NCI-H460 (cell line): ENCODE measurements around the gene LBR. TPM values are rescaled to one million over a fixed set of nuclear protein-coding genes. Genes with fewer than 3 reads are reported as not detected.
A peak's percentile ranks its signal among the peaks of the same experiment; 100 is the strongest.

Experiments
- DNase-seq: peaks from one replicate; pipeline ENCODE4 v3.0.0-alpha.2; 2016; ENCODE audit warnings: low read depth; ENCODE audit errors: extremely low read depth
- total RNA-seq: library from RNA; depleted of rRNA; stranded (reverse); fragments of >200 nt; shearing (Covaris generic); gene quantifications from 2 replicates; pipeline ENCODE4 v1.2.3, GENCODE V29; 2014

LBR gene
- total RNA-seq, 1 experiment from 2014 or later: 87.0 TPM

- DNase-seq: no peak
Observed at GRCh38 chr1:225464851-225465792, 37.3 kb upstream of the LBR start.

DNA sequence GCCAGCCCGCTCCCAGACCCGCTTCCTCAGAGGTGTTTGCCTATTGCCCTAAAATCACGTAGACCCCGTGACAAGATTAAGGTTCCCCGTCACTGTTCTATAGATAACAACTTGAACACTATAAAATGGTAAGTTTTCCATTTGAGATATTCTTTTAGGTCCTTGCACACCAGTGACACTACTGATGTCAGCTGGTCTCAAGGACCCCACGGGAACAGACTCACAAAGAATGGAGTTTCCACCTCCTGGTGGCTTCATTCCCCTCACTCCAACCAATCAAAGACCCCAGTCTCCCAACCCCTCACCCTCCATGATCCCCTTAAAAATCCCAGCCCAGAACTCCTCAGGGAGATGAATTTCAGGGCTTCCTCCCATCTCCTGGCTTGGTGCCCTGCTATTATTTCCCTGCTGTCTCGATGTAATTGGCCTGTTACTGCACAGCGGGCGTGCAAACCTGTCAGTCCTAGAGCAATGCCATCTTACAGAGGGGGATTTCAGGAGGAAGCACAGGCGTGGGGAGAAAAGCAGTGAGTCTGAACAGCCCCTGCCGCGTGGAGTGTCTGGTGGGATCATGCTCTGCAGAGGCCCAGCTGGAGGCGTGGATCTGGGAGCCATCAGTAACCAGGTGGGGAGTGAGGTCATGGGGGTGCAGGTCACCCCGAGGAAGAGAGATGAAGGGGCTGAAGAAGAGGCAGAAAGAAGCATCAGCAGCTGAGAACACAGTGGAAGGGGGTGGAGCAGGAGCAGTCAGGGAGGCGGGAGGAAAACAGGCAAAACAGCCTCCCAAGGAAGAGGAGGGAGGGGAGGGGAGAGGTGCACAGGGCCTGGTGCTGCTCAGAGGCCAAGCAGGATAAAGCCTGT lies 35.1 kb upstream of the LBR start:
- no peak for DNase-seq

DNA sequence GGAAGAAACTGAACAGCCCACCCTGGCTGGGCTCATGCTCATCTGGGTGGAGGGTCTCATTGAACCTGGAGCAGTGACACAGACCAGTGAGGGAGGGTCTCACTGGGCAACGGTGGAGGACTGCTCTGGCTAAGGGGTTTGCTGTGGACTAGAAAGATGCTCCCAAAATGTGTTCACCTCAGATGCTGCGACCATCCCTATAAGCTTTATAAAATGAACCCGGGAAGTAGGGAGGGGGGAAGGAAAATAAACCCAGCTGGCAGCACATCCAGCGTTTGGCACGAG lies 34.5 kb upstream of the LBR start:
- DNase-seq: no peak

GRCh38 chr1:225461533-225462428 lies 33.9 kb upstream of the LBR start:
- DNase-seq: no peak

DNA sequence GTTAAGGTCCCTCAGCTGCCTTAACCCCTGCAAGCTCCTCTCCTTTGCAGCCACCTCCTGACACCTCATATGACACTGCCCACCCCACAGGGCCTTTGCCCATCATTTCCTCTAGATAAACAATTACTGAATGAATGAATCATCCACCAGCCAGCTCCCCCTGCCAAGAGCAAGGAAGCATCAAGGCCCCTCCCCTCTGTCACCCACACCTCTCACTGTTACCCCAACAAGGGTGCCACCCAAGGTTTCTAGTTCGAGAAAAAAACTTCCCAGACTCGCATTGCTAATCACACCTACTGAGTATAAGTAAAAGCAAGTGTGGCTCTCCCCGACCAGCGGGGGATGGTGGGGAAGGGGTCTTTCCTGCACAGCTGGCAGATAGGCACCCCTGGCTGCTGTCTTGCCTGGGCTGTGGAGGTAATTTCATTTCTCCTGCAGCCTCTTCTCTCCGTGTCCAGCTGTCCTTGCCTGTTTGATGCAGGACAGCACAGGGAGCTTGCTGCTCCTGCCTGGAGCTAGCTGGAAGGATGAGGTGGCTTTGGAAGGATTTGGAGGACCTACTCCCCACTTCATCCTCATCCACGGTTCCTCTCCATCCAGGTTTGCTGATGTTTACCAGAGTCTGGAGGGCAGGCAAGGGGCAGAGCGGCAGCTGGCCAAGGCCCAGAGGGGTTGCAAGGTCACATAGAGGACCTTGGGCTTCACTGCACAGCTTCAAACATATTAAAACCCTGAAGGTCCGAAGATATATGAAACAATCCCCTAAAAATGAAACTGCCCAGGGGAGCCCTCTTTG lies 33.1 kb upstream of the LBR start:
- no peak for DNase-seq

GRCh38 chr1:225460021-225460736 lies 32.3 kb upstream of the LBR start:
- no peak for DNase-seq

GRCh38 chr1:225458222-225458631 lies 30.4 kb upstream of the LBR start:
- DNase-seq: no peak

DNA sequence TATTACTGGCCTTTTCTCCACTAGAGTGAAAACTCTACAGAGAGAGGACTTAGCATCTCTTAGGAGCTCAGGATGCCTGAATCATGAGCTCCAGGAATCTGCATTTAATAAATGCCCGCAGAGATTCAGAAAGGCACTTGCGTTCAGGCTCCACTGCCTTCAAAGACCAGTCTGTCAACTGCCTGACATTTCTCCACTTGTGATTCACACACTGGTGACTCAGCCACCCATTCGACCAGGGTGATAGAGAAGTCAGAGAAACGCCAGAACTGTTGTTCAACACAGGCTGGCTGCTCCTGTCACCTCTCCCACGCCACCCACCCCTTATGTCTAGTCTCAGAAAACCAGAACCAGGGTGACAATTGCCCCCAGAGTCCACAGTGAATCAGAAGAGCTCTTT lies 26.9 kb upstream of the LBR start:
- DNase-seq: peak; percentile 79

DNA sequence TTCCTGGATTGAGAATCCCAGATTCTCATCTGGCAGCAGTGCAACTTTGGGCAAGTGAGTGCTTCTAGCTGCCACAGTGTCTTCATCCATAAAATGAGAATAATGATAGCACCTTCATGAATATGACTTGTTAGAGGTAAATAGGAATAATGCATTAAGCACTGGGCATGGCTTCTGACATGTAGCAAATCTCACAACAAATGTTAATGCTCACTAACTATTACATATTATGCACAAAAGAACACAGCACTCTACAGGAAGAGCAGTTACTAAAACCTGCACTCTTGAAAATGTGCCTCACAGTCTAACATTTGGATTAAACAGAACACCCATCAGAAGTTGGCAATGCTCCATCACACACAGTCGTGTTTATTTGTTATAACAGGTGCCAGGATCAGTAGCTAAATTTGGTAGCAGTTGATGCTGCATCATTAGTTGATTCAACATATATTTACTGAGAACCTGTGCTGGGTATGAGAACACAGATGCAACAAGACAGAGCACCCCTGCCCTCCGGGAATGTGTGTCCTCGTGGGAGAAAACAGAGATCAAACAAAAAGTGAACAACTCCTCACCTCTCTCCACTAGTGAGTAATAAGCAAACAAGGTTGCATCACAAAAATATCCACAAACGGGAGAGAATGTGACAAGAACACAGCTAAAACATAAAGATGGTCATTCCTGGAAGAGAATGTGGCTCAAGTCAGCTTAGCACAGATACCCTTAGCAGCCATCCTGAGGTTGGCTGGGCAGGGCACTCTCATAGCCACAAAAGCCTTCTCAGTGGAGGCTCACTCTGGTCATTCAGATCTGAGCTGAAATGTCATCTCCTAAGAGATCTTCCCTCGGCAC lies 26.2 kb upstream of the LBR start:
- DNase-seq: no peak

GRCh38 chr1:225451840-225452515 lies 24.1 kb upstream of the LBR start:
- no peak for DNase-seq

DNA sequence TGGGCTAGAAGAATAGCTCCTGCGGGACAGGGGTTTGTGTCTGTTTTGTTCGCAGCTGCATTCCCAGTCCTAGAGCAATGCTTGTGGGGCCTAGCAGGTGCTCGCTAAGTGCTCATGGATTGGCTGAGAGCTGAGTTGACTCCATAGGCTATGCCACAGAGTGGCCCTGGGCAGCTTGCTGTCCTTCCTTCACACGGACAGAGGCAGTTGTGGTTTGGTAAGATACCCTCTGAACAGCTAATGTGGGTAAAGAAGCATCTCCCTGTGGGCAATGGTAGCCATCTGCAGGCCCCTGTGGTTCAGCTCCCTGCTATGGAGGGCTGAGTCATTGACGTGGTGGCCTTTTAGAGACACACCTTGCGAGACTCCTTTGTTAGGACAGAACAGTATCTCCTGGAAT lies 23.5 kb upstream of the LBR start:
- no peak for DNase-seq

GRCh38 chr1:225450491-225451191 lies 22.8 kb upstream of the LBR start:
- DNase-seq: no peak

- no peak for DNase-seq
Observed at GRCh38 chr1:225449774-225450173, 21.9 kb upstream of the LBR start.

DNA sequence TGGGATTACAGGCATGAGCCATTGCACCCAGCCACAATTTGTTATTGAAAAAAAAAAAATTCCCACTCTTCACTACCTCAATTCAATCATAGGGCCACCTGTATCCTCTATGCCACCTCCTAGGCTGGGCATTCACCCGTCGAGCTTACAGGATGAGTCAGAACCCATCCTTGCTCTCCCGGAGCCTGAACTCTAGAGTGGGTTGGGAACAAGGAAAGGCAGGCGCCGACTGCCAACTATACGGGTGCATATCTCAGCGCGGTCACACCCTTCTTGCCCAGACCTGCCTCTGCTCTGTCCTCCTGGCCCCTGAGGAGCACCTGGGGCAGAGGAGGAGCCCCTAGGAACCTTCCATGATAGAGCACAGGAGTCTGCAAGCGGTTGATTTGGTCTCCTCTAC lies 21.4 kb upstream of the LBR start:
- DNase-seq: no peak

- DNase-seq: no peak
Observed at GRCh38 chr1:225448146-225448805, 20.4 kb upstream of the LBR start.

DNA sequence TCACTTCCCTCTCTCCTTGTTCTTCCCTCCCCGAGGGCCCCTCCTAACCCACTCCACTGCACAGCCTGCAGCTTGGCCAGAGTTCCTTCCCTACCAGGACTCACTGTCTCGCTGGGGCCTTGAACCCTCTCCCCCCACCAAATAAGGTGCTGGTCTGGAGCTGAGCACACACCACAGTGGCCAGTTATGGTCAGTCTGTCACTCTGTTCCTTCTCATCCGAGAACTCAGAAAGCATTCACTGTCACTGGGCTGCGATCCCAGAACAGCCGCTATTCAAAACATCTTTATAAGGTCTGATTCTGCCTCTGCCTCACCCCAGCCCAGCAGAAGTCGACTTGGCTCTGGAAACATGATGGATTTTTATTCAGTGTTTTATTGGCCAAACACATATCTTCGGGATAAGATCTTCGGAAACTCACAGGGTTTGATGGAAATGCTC lies 19.8 kb upstream of the LBR start:
- no peak for DNase-seq
